Measurements from ENCODE around the gene NRARP.
A peak's percentile ranks its signal among the peaks of the same experiment; 100 is the strongest.

Gene NRARP

GRCh38 chr9:137271696-137272076, 30.4 kb downstream of the NRARP start:
- DNase-seq (ENCODE audit: low spot score): peak; percentile 47
- ATAC-seq (ENCODE audit: low read depth): no peak
- no peaks in the 10 kb centered on the region for H3K27me3 ChIP-seq (ENCODE audit: insufficient read depth, poor library complexity, severe bottlenecking)
- peaks cover 12% of the 10 kb centered on the region for H3K4me1 ChIP-seq (ENCODE audit: insufficient read depth, poor library complexity, severe bottlenecking)
- no peak overlapping the region for H3K4me3 ChIP-seq (ENCODE audit: severe bottlenecking)
- H3K27ac ChIP-seq (ENCODE audit: poor library complexity, severe bottlenecking): no peak overlapping the region
- no peak for TF ChIP-seq CTCF (IDR thresholded peaks at IDR 0.05; ENCODE audit: poor library complexity, severe bottlenecking)
- H3K9me3 ChIP-seq (ENCODE audit: severe bottlenecking): no peaks in the 10 kb centered on the region
- H3K36me3 ChIP-seq (ENCODE audit: low read depth): peaks cover 53% of the 10 kb centered on the region

GRCh38 chr9:137270929-137271695, 31.0 kb downstream of the NRARP start:
- Histone ChIP-seq H3K9me3 (ENCODE audit: severe bottlenecking) (no peaks in the 10 kb centered on the region), H3K4me3 (ENCODE audit: severe bottlenecking) (no peak overlapping the region), H3K4me1 (ENCODE audit: insufficient read depth, poor library complexity, severe bottlenecking) (peaks cover 10% of the 10 kb centered on the region), H3K27me3 (ENCODE audit: insufficient read depth, poor library complexity, severe bottlenecking) (no peaks in the 10 kb centered on the region), H3K36me3 (ENCODE audit: low read depth) (peaks cover 59% of the 10 kb centered on the region), H3K27ac (ENCODE audit: poor library complexity, severe bottlenecking) (no peak overlapping the region)
- peak; percentile 56 for DNase-seq (ENCODE audit: low spot score)
- no peak for TF ChIP-seq CTCF (IDR thresholded peaks at IDR 0.05; ENCODE audit: poor library complexity, severe bottlenecking)
- ATAC-seq (ENCODE audit: low read depth): no peak

GRCh38 chr9:137269231-137269772, 32.8 kb downstream of the NRARP start:
- peak; percentile 39 for DNase-seq (ENCODE audit: low spot score)
- no peaks in the 10 kb centered on the region for H3K9me3 ChIP-seq (ENCODE audit: severe bottlenecking)
- peaks cover 7% of the 10 kb centered on the region for H3K4me1 ChIP-seq (ENCODE audit: insufficient read depth, poor library complexity, severe bottlenecking)
- no peak overlapping the region for H3K4me3 ChIP-seq (ENCODE audit: severe bottlenecking)
- no peak for ATAC-seq (ENCODE audit: low read depth)
- H3K27me3 ChIP-seq (ENCODE audit: insufficient read depth, poor library complexity, severe bottlenecking): no peaks in the 10 kb centered on the region
- peaks cover 75% of the 10 kb centered on the region for H3K36me3 ChIP-seq (ENCODE audit: low read depth)
- peak overlapping the region; percentile 2 for H3K27ac ChIP-seq (ENCODE audit: poor library complexity, severe bottlenecking)
- no peak for TF ChIP-seq CTCF (IDR thresholded peaks at IDR 0.05; ENCODE audit: poor library complexity, severe bottlenecking)

DNA sequence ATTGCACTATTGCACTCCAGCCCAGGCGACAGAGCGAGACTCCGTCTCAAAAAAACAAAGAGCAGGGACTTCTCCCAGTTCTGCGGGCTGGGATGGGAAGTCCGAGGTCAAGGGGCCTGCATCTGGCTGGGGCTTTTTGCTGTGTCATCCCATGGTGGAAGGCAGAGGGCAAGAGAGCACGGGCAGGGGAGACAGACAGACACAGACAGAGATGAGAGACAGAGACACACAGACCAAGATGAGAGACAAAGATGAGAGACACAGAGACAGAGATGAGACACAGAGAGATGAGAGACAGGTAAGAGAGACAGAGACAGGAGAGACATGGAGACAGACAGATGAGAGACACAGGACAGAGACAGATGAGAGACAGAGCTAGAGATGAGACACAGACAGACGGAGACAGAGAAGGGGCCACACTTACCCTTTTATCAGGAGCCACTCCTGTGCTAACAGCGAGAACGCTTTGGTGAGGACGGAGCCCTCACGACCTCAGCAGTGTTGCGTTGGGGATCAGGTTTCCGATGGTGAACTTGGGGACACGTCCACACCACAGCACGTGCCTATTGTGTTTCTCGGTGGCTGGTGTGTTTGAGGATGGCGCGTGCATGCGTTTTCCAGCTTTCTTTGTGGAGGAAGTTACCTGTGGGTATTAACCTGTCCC, 33.4 kb downstream of the NRARP start:
- no peak for ATAC-seq (ENCODE audit: low read depth)
- DNase-seq (ENCODE audit: low spot score): no peak
- Histone ChIP-seq H3K27me3 (ENCODE audit: insufficient read depth, poor library complexity, severe bottlenecking) (no peaks in the 10 kb centered on the region), H3K4me1 (ENCODE audit: insufficient read depth, poor library complexity, severe bottlenecking) (peaks cover under 1% of the 10 kb centered on the region), H3K36me3 (ENCODE audit: low read depth) (peaks cover 81% of the 10 kb centered on the region), H3K27ac (ENCODE audit: poor library complexity, severe bottlenecking) (peak overlapping the region; percentile 2), H3K4me3 (ENCODE audit: severe bottlenecking) (no peak overlapping the region), H3K9me3 (ENCODE audit: severe bottlenecking) (no peaks in the 10 kb centered on the region)
- TF ChIP-seq CTCF (IDR thresholded peaks at IDR 0.05; ENCODE audit: poor library complexity, severe bottlenecking): no peak

All from RWPE2 (cell line).